ENCODE measurements around the gene ARHGAP24.

The ARHGAP24 gene

GRCh38 chr4:85736571-85736970, 261.6 kb downstream of the ARHGAP24 start:
- no peak overlapping the region for H3K4me3 ChIP-seq (ENCODE audit: control insufficient read depth in 1 of 7, extremely low read depth in 1 of 7, insufficient read depth in 4 of 7, low read depth in 2 of 7, low read length in 6 of 7)
- H3K4me1 ChIP-seq (ENCODE audit: control extremely low read depth in 1 of 4, control insufficient read depth in 4 of 4, insufficient read depth in 4 of 4, low read length in 3 of 4) = peaks cover 0 to 7% (median 1%) of the 10 kb centered on the region in 4 experiments
- H3K27me3 ChIP-seq (replicated peaks in 2 of 5; ENCODE audit: control insufficient read depth in 4 of 5, insufficient read depth in 5 of 5, low read length in 4 of 5) = no peaks in the 10 kb centered on the region
- no peak overlapping the region for H3K27ac ChIP-seq (ENCODE audit: insufficient read depth in 1 of 2, low read depth in 1 of 2, low read length in 2 of 2, poor library complexity in 1 of 2, severe bottlenecking in 2 of 2)
- H3K36me3 ChIP-seq (ENCODE audit: control insufficient read depth in 4 of 4, insufficient read depth in 4 of 4, low read length in 3 of 4) = no peaks in the 10 kb centered on the region
- ChIA-PET POLR2A (no interaction called here), CTCF (interaction anchor here (1.4 kb wide), 1 partner anchor 10 kb away, joined by 3 read pairs; no protein-coding TSS in a partner anchor)
- no peak for DNase-seq
- no peaks in the 10 kb centered on the region for H3K9me3 ChIP-seq (ENCODE audit: control extremely low read depth in 1 of 5, control insufficient read depth in 4 of 5, insufficient read depth in 2 of 5, low read depth in 1 of 5, low read length in 4 of 5)
- WGBS (ENCODE audit: insufficient coverage) = no CpG with 5 or more reads among the region's 2 CpGs

GRCh38 chr4:85737254-85737653, 262.3 kb downstream of the ARHGAP24 start:
- Histone ChIP-seq H3K9me3 (ENCODE audit: control extremely low read depth in 1 of 5, control insufficient read depth in 4 of 5, insufficient read depth in 2 of 5, low read depth in 1 of 5, low read length in 4 of 5) (no peaks in the 10 kb centered on the region), H3K4me3 (ENCODE audit: control insufficient read depth in 1 of 7, extremely low read depth in 1 of 7, insufficient read depth in 4 of 7, low read depth in 2 of 7, low read length in 6 of 7) (no peak overlapping the region), H3K36me3 (ENCODE audit: control insufficient read depth in 4 of 4, insufficient read depth in 4 of 4, low read length in 3 of 4) (no peaks in the 10 kb centered on the region), H3K27ac (ENCODE audit: insufficient read depth in 1 of 2, low read depth in 1 of 2, low read length in 2 of 2, poor library complexity in 1 of 2, severe bottlenecking in 2 of 2) (no peak overlapping the region), H3K27me3 (replicated peaks in 2 of 5; ENCODE audit: control insufficient read depth in 4 of 5, insufficient read depth in 5 of 5, low read length in 4 of 5) (no peaks in the 10 kb centered on the region), H3K4me1 (ENCODE audit: control extremely low read depth in 1 of 4, control insufficient read depth in 4 of 4, insufficient read depth in 4 of 4, low read length in 3 of 4) (peaks cover 0 to 7% (median 1%) of the 10 kb centered on the region in 4 experiments)
- CTCF ChIA-PET = no interaction called here
- DNase-seq = no peak
- POLR2A ChIA-PET = no interaction called here
- WGBS (ENCODE audit: insufficient coverage) = 100% methylated on average over 1 of the region's 1 CpG

GRCh38 chr4:85738721-85739120, 263.8 kb downstream of the ARHGAP24 start:
- Histone ChIP-seq H3K27me3 (replicated peaks in 2 of 5; ENCODE audit: control insufficient read depth in 4 of 5, insufficient read depth in 5 of 5, low read length in 4 of 5) (no peaks in the 10 kb centered on the region), H3K4me1 (ENCODE audit: control extremely low read depth in 1 of 4, control insufficient read depth in 4 of 4, insufficient read depth in 4 of 4, low read length in 3 of 4) (peaks cover 0 to 7% (median 1%) of the 10 kb centered on the region in 4 experiments), H3K4me3 (ENCODE audit: control insufficient read depth in 1 of 7, extremely low read depth in 1 of 7, insufficient read depth in 4 of 7, low read depth in 2 of 7, low read length in 6 of 7) (no peak overlapping the region), H3K9me3 (ENCODE audit: control extremely low read depth in 1 of 5, control insufficient read depth in 4 of 5, insufficient read depth in 2 of 5, low read depth in 1 of 5, low read length in 4 of 5) (no peaks in the 10 kb centered on the region), H3K27ac (ENCODE audit: insufficient read depth in 1 of 2, low read depth in 1 of 2, low read length in 2 of 2, poor library complexity in 1 of 2, severe bottlenecking in 2 of 2) (no peak overlapping the region), H3K36me3 (ENCODE audit: control insufficient read depth in 4 of 4, insufficient read depth in 4 of 4, low read length in 3 of 4) (no peaks in the 10 kb centered on the region)
- ChIA-PET CTCF (interaction anchor here (1.0 to 1.2 kb wide), 2 partner anchors 9 to 10 kb away, joined by 3 to 4 read pairs; no protein-coding TSS in a partner anchor), POLR2A (no interaction called here)
- 100% methylated on average over 1 of the region's 2 CpGs for WGBS (ENCODE audit: insufficient coverage)
- DNase-seq = no peak

GRCh38 chr4:85740431-85740861, 265.5 kb downstream of the ARHGAP24 start:
- ChIA-PET CTCF (interaction anchor here (1.1 to 2.7 kb wide), 2 partner anchors 10 to 12 kb away, joined by 4 to 14 read pairs; no protein-coding TSS in a partner anchor), POLR2A (no interaction called here)
- no CpG with 5 or more reads among the region's 5 CpGs for WGBS (ENCODE audit: insufficient coverage)
- DNase-seq = no peak
- Histone ChIP-seq H3K27ac (ENCODE audit: insufficient read depth in 1 of 2, low read depth in 1 of 2, low read length in 2 of 2, poor library complexity in 1 of 2, severe bottlenecking in 2 of 2) (no peak overlapping the region), H3K4me3 (ENCODE audit: control insufficient read depth in 1 of 7, extremely low read depth in 1 of 7, insufficient read depth in 4 of 7, low read depth in 2 of 7, low read length in 6 of 7) (no peak overlapping the region), H3K9me3 (ENCODE audit: control extremely low read depth in 1 of 5, control insufficient read depth in 4 of 5, insufficient read depth in 2 of 5, low read depth in 1 of 5, low read length in 4 of 5) (no peaks in the 10 kb centered on the region), H3K27me3 (replicated peaks in 2 of 5; ENCODE audit: control insufficient read depth in 4 of 5, insufficient read depth in 5 of 5, low read length in 4 of 5) (no peaks in the 10 kb centered on the region), H3K4me1 (ENCODE audit: control extremely low read depth in 1 of 4, control insufficient read depth in 4 of 4, insufficient read depth in 4 of 4, low read length in 3 of 4) (peaks cover 0 to 3% (median 1%) of the 10 kb centered on the region in 4 experiments), H3K36me3 (ENCODE audit: control insufficient read depth in 4 of 4, insufficient read depth in 4 of 4, low read length in 3 of 4) (no peaks in the 10 kb centered on the region)

GRCh38 chr4:85741381-85741780, 266.4 kb downstream of the ARHGAP24 start:
- Histone ChIP-seq H3K36me3 (ENCODE audit: control insufficient read depth in 4 of 4, insufficient read depth in 4 of 4, low read length in 3 of 4) (no peaks in the 10 kb centered on the region), H3K27me3 (replicated peaks in 2 of 5; ENCODE audit: control insufficient read depth in 4 of 5, insufficient read depth in 5 of 5, low read length in 4 of 5) (no peaks in the 10 kb centered on the region), H3K4me3 (ENCODE audit: control insufficient read depth in 1 of 7, extremely low read depth in 1 of 7, insufficient read depth in 4 of 7, low read depth in 2 of 7, low read length in 6 of 7) (no peak overlapping the region), H3K9me3 (ENCODE audit: control extremely low read depth in 1 of 5, control insufficient read depth in 4 of 5, insufficient read depth in 2 of 5, low read depth in 1 of 5, low read length in 4 of 5) (no peaks in the 10 kb centered on the region), H3K27ac (ENCODE audit: insufficient read depth in 1 of 2, low read depth in 1 of 2, low read length in 2 of 2, poor library complexity in 1 of 2, severe bottlenecking in 2 of 2) (no peak overlapping the region), H3K4me1 (ENCODE audit: control extremely low read depth in 1 of 4, control insufficient read depth in 4 of 4, insufficient read depth in 4 of 4, low read length in 3 of 4) (peaks cover 0 to 4% (median 1%) of the 10 kb centered on the region in 4 experiments)
- WGBS (ENCODE audit: insufficient coverage) = no CpG with 5 or more reads among the region's 2 CpGs
- CTCF ChIA-PET = interaction anchor here (0.7 to 2.7 kb wide), 3 partner anchors 9 to 592 kb away, joined by 3 to 14 read pairs (median 4); no protein-coding TSS in a partner anchor
- DNase-seq = no peak
- POLR2A ChIA-PET = interaction anchor here (1.2 kb wide), 1 partner anchor 354 kb away, joined by 3 read pairs; no protein-coding TSS in a partner anchor

- no peak for DNase-seq
- WGBS (ENCODE audit: insufficient coverage) = 88% methylated on average over 2 of the region's 5 CpGs
- Histone ChIP-seq H3K27me3 (replicated peaks in 2 of 5; ENCODE audit: control insufficient read depth in 4 of 5, insufficient read depth in 5 of 5, low read length in 4 of 5) (no peaks in the 10 kb centered on the region), H3K4me1 (ENCODE audit: control extremely low read depth in 1 of 4, control insufficient read depth in 4 of 4, insufficient read depth in 4 of 4, low read length in 3 of 4) (peaks cover 0 to 3% (median 1%) of the 10 kb centered on the region in 4 experiments), H3K9me3 (ENCODE audit: control extremely low read depth in 1 of 5, control insufficient read depth in 4 of 5, insufficient read depth in 2 of 5, low read depth in 1 of 5, low read length in 4 of 5) (no peaks in the 10 kb centered on the region), H3K4me3 (ENCODE audit: control insufficient read depth in 1 of 7, extremely low read depth in 1 of 7, insufficient read depth in 4 of 7, low read depth in 2 of 7, low read length in 6 of 7) (no peak overlapping the region), H3K27ac (ENCODE audit: insufficient read depth in 1 of 2, low read depth in 1 of 2, low read length in 2 of 2, poor library complexity in 1 of 2, severe bottlenecking in 2 of 2) (no peak overlapping the region), H3K36me3 (ENCODE audit: control insufficient read depth in 4 of 4, insufficient read depth in 4 of 4, low read length in 3 of 4) (no peaks in the 10 kb centered on the region)
- ChIA-PET CTCF (interaction anchor here (0.7 to 2.7 kb wide), 2 partner anchors 8 to 593 kb away, joined by 3 to 14 read pairs; no protein-coding TSS in a partner anchor), POLR2A (interaction anchor here (1.2 kb wide), 1 partner anchor 355 kb away, joined by 3 read pairs; no protein-coding TSS in a partner anchor)
Measured at GRCh38 chr4:85741921-85742591, 267.1 kb downstream of the ARHGAP24 start.

GRCh38 chr4:85744950-85745349, 270.0 kb downstream of the ARHGAP24 start:
- ChIA-PET CTCF (interaction anchor here (1.5 kb wide), 1 partner anchor 596 kb away, joined by 6 read pairs; no protein-coding TSS in a partner anchor), POLR2A (no interaction called here)
- Histone ChIP-seq H3K4me3 (ENCODE audit: control insufficient read depth in 1 of 7, extremely low read depth in 1 of 7, insufficient read depth in 4 of 7, low read depth in 2 of 7, low read length in 6 of 7) (no peak overlapping the region), H3K27me3 (replicated peaks in 2 of 5; ENCODE audit: control insufficient read depth in 4 of 5, insufficient read depth in 5 of 5, low read length in 4 of 5) (no peaks in the 10 kb centered on the region), H3K4me1 (ENCODE audit: control extremely low read depth in 1 of 4, control insufficient read depth in 4 of 4, insufficient read depth in 4 of 4, low read length in 3 of 4) (peaks cover 0 to 3% (median 1%) of the 10 kb centered on the region in 4 experiments), H3K27ac (ENCODE audit: insufficient read depth in 1 of 2, low read depth in 1 of 2, low read length in 2 of 2, poor library complexity in 1 of 2, severe bottlenecking in 2 of 2) (no peak overlapping the region), H3K36me3 (ENCODE audit: control insufficient read depth in 4 of 4, insufficient read depth in 4 of 4, low read length in 3 of 4) (no peaks in the 10 kb centered on the region), H3K9me3 (ENCODE audit: control extremely low read depth in 1 of 5, control insufficient read depth in 4 of 5, insufficient read depth in 2 of 5, low read depth in 1 of 5, low read length in 4 of 5) (no peaks in the 10 kb centered on the region)
- 71% methylated on average over 1 of the region's 6 CpGs for WGBS (ENCODE audit: insufficient coverage)
- DNase-seq = no peak

All from common myeloid progenitor, CD34-positive (primary cell).